WTC11 (cell line): ENCODE measurements around the gene MED27.

Experiments used
- CREB1 ChIP-seq: sonication (generic); formaldehyde crosslinking; IDR thresholded peaks from 2 replicates; pipeline ENCODE4 v1.8.0; 2023; ENCODE audit warnings: mild to moderate bottlenecking, missing genetic modification reagents
- NFE2L1 ChIP-seq: sonication (generic); formaldehyde crosslinking; IDR thresholded peaks from 2 replicates; pipeline ENCODE4 v1.8.1; 2023; ENCODE audit warnings: missing genetic modification reagents
- TP53 ChIP-seq: sonication (generic); formaldehyde crosslinking; IDR thresholded peaks from 2 replicates; pipeline ENCODE4 v1.8.1; 2023; ENCODE audit warnings: mild to moderate bottlenecking, missing genetic modification reagents
- ZBTB21 ChIP-seq: sonication (generic); formaldehyde crosslinking; IDR thresholded peaks from 2 replicates; pipeline ENCODE4 v1.8.1; 2023; ENCODE audit warnings: mild to moderate bottlenecking, missing genetic modification reagents, borderline replicate concordance
- ZNF138 ChIP-seq: sonication (generic); formaldehyde crosslinking; conservative IDR thresholded peaks from 2 replicates; pipeline ENCODE4 v1.8.1; 2022; ENCODE audit warnings: mild to moderate bottlenecking, moderate library complexity, missing genetic modification reagents
- ZNF232 ChIP-seq: sonication (generic); formaldehyde crosslinking; IDR thresholded peaks from 2 replicates; pipeline ENCODE4 v1.8.0; 2022; ENCODE audit warnings: mild to moderate bottlenecking, missing genetic modification reagents
- TF ChIP-seq, protein P1 (sequence below): fragments of 200-600 bp; IDR thresholded peaks from 2 replicates; pipeline ENCODE4 v1.8.0; 2022; ENCODE audit warnings: antibody characterized with exemption
- TF ChIP-seq, protein P2 (sequence below): sonication (generic); formaldehyde crosslinking; IDR thresholded peaks from 2 replicates; pipeline ENCODE4 v1.8.1; 2022; ENCODE audit warnings: low read depth, missing genetic modification reagents, borderline replicate concordance
- TF ChIP-seq, protein P3 (sequence below): fragments of 250-450 bp; sonication (Bioruptor Pico); IDR thresholded peaks from 2 replicates; pipeline ENCODE4 v1.9.0; 2021; ENCODE audit warnings: mild to moderate bottlenecking
- TF ChIP-seq, protein P4 (sequence below): sonication (generic); formaldehyde crosslinking; IDR thresholded peaks from 2 replicates; pipeline ENCODE4 v1.8.1; 2023; ENCODE audit warnings: mild to moderate bottlenecking, missing genetic modification reagents, moderate library complexity
- TF ChIP-seq, protein P5 (sequence below): sonication (generic); formaldehyde crosslinking; IDR thresholded peaks from 2 replicates; pipeline ENCODE4 v1.8.1; 2023; ENCODE audit warnings: mild to moderate bottlenecking, moderate library complexity, missing genetic modification reagents

DNA sequence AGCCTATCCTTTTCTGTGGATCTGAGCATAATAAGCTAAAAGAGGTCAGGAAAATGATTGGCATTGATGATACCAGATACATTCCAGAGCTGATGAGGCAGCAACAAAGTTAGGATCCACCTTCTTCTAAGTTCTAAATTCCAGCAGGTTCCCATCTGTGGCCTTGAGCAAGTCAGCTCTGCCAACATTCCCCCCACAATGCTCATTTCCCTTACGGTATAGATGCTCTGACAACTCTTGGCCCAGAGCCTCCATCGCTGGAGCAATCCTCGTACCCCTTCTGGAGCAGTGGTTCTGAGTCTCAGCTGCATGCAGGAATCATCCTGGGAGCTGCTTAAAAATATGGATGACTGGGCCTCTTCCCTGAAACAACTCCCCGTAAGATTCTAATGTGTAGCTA, 78.1 kb downstream of the MED27 start:
- TF ChIP-seq, protein P1, sequence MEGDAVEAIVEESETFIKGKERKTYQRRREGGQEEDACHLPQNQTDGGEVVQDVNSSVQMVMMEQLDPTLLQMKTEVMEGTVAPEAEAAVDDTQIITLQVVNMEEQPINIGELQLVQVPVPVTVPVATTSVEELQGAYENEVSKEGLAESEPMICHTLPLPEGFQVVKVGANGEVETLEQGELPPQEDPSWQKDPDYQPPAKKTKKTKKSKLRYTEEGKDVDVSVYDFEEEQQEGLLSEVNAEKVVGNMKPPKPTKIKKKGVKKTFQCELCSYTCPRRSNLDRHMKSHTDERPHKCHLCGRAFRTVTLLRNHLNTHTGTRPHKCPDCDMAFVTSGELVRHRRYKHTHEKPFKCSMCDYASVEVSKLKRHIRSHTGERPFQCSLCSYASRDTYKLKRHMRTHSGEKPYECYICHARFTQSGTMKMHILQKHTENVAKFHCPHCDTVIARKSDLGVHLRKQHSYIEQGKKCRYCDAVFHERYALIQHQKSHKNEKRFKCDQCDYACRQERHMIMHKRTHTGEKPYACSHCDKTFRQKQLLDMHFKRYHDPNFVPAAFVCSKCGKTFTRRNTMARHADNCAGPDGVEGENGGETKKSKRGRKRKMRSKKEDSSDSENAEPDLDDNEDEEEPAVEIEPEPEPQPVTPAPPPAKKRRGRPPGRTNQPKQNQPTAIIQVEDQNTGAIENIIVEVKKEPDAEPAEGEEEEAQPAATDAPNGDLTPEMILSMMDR, result no peak
- TF ChIP-seq ZBTB21 (CRISPR knock-in tag), result no peak
- TF ChIP-seq, protein P2, sequence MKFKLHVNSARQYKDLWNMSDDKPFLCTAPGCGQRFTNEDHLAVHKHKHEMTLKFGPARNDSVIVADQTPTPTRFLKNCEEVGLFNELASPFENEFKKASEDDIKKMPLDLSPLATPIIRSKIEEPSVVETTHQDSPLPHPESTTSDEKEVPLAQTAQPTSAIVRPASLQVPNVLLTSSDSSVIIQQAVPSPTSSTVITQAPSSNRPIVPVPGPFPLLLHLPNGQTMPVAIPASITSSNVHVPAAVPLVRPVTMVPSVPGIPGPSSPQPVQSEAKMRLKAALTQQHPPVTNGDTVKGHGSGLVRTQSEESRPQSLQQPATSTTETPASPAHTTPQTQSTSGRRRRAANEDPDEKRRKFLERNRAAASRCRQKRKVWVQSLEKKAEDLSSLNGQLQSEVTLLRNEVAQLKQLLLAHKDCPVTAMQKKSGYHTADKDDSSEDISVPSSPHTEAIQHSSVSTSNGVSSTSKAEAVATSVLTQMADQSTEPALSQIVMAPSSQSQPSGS (CRISPR knock-in tag), result no peak
- no peak for TF ChIP-seq CREB1 (CRISPR knock-in tag)
- TF ChIP-seq ZNF138 (CRISPR knock-in tag), result no peak
- no peak for TF ChIP-seq ZNF232 (CRISPR knock-in tag)
- TF ChIP-seq, protein P3, sequence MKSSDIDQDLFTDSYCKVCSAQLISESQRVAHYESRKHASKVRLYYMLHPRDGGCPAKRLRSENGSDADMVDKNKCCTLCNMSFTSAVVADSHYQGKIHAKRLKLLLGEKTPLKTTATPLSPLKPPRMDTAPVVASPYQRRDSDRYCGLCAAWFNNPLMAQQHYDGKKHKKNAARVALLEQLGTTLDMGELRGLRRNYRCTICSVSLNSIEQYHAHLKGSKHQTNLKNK, result no peak
- TF ChIP-seq, protein P4, sequence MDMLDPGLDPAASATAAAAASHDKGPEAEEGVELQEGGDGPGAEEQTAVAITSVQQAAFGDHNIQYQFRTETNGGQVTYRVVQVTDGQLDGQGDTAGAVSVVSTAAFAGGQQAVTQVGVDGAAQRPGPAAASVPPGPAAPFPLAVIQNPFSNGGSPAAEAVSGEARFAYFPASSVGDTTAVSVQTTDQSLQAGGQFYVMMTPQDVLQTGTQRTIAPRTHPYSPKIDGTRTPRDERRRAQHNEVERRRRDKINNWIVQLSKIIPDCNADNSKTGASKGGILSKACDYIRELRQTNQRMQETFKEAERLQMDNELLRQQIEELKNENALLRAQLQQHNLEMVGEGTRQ (CRISPR knock-in tag), result no peak
- TF ChIP-seq TP53 (CRISPR knock-in tag), result no peak
- TF ChIP-seq NFE2L1 (CRISPR knock-in tag), result no peak
- TF ChIP-seq, protein P5, sequence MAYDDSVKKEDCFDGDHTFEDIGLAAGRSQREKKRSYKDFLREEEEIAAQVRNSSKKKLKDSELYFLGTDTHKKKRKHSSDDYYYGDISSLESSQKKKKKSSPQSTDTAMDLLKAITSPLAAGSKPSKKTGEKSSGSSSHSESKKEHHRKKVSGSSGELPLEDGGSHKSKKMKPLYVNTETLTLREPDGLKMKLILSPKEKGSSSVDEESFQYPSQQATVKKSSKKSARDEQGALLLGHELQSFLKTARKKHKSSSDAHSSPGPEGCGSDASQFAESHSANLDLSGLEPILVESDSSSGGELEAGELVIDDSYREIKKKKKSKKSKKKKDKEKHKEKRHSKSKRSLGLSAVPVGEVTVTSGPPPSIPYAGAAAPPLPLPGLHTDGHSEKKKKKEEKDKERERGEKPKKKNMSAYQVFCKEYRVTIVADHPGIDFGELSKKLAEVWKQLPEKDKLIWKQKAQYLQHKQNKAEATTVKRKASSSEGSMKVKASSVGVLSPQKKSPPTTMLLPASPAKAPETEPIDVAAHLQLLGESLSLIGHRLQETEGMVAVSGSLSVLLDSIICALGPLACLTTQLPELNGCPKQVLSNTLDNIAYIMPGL (CRISPR knock-in tag), result no peak
